Left cardiac atrium (tissue), 4 donors: Measurements from ENCODE around the gene CUX1. TPM values are rescaled to one million over a fixed set of nuclear protein-coding genes. Genes with fewer than 3 reads are reported as not detected.

ENCODE experiments used
- ATAC-seq, 2 donors: fragments of 200-7000 bp; cut with Tn5 transposase; one replicate each; pipeline ENCODE4 v1.9.1; 2020; ENCODE audit warnings: mild to moderate bottlenecking in 2 of 2, moderate library complexity in 2 of 2
- DNase-seq: peaks from one replicate; pipeline ENCODE4 v3.0.0-alpha.2; 2020
- intact Hi-C, 2 donors: fragments of 100-400 bp; cut with DNase I; formaldehyde crosslinking; loops; one replicate each; pipeline versions ENCODE4 v1.14.1 to v1.15.1; 2022 to 2023
- total RNA-seq, 2 donors: library from RNA; stranded (reverse); fragmentation: NEBNext Ultra II Directional; extraction: Animal tissue kit (Norgen Biotek cat#: 25700); gene quantifications; one replicate each; pipeline ENCODE4 v1.2.1, GENCODE V29; 2021
- donor health status: DM: no; HTN: yes; CAD: no.
- donor health status: DM: no; HTN: yes; CAD: no; lungs with severe emphysema.
- donor health status: DM: yes; HTN: yes; CAD: no.
- donor health status: Dilated cardiomyopathy.

The CUX1 gene
- total RNA-seq, 2 donors from 2014 or later, result 81.6 to 108 TPM

DNA sequence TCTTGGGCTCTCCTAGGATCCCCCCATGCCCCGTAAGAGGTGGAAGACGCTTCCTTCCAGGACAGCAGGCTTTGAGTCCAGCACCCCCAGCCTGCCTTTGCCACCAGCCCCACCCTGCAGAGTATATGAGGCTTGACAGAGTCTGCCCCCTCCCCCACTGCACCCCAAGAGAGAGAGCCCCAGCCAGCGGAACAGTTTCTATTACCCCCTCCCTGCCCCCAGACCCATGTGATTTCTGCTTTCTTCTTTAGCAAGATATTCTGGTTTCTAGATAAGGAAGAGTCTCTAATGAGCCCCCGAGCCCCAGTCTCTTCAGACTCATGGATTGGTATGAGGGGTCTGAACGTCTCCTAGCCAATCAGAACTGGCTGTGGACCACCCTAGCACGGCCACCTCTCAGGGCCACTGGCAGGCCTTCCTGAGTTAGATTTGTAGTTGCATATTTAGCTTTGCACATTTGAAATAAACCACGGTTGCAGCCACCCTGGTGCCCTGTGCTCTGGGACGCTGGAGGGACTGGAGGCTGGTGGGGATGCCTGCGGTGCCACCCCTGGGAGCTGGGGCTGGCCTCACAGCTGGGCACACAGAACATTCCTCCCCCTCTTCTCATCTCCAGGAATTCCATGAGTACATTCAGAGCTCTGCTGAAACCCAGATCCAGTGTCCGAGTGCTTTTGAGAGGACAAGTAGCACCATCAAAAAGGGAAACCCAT lies 466.2 kb downstream of the CUX1 start:
- intact Hi-C loops, result loop anchor here in 1 of 2 donors (5.0 kb wide), 1 partner anchor 109 kb away; no protein-coding TSS in a partner anchor

GRCh38 chr7:102284399-102284798 lies 467.0 kb downstream of the CUX1 start:
- DNase-seq (no peak), ATAC-seq (no peak)
- intact Hi-C loops, result loop anchor here in 1 of 2 donors (5.0 kb wide), 1 partner anchor 108 kb away; no protein-coding TSS in a partner anchor

More for the DNA sequence above, 466.2 kb downstream of the CUX1 start:
- DNase-seq, result no peak
- no peak for ATAC-seq

GRCh38 chr7:102284891-102285539 lies 467.6 kb downstream of the CUX1 start:
- intact Hi-C loops, result loop anchor here in 1 of 2 donors (5.0 kb wide), 1 partner anchor 107 kb away; no protein-coding TSS in a partner anchor
- ATAC-seq, result no peak

DNA sequence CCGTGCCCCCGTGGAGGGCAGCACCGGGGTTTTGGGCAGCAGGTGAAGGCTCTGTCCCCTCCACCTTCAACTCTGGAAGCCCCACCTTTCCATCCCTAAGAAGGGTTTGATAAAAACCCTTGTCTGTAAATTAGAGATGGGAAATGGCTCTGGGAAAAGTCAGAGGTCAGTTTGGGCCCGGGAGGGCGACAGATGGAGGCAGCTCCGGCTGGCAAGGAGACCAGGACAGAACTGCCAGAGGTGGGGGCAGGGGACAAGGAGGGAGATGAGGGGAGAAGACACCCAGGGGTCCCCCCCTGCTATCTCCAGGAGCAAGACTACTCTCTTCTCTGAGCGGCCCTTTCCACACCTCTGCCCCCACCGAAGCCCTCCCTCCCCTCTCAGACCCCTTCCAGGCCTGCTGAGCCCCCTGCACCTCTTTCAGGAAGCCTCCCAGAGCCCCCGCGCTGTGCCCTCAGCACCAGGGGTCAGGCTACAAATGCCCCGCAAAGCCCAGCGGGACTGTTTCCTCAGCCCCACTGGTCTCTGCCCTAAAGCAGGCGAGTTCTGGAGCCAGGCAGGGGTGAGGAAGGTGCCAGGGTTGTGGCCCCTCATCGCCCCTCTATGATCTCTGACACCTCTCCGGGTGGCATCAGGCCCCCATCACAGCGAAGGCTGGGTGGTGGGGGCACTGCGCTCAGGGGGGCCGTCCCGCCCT lies 468.3 kb downstream of the CUX1 start:
- no peak for DNase-seq
- peak in 1 of 2 donors; percentile 1 for ATAC-seq
- intact Hi-C loops, result no loop called here

More at GRCh38 chr7:102284891-102285539, 467.6 kb downstream of the CUX1 start:
- DNase-seq, result peak; percentile 67

DNA sequence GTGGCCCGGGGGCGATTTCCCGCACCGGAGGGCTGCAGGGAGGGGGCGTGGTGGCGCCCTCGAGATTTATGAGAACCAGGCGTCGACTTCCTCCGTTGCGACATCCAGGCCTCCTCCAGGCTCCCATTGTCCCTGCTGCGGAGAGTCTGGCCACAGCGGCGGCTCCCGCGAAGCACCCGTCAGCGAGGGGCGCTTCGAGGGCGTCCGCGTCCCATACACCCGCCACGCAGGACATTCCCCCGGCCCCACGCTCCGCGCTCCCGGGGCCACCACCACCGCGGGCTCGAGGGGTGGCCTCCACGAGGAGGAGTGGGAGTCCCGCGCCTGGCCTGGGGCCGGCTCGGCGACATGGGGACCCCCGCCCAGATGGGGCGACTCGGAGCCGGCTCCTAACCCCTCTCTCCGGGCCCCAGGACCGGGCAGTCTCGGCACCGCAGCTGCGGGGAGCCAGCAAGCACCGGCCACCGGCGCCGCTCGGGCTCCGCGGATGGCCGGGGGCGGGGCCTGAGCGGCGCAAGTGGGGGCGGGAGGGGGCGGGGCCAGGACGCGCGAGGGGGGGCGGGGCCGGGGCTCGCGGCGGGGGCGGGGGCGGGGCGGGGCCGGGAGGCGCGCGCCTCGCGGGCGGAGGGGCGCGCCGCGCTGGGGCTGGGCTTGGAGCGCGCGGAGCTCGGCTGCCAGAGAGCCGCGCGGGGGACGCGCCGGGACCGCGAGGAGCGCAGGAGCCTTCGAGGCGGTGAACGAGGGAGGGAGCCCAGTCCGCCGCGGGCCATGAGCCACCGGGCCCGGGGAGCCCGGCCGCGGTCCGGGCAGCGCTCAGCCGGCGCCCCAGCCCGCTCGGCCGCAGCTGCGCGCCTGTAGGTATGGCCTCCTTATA lies 469.0 kb downstream of the CUX1 start, which contains the start of gene SH2B2:
TSS of gene SH2B2 (plus strand) at position 632 of the 874 bp plus-strand sequence. CDS start 13,683 bp downstream, outside the sequence.
- peak; percentile 67 to 75 for ATAC-seq
- intact Hi-C loops, result no loop called here
- DNase-seq, result peak; percentile 89

GRCh38 chr7:102287111-102287980 lies 469.9 kb downstream of the CUX1 start:
- DNase-seq (peak; percentile 55), ATAC-seq (peak; percentile 58 to 65)
- intact Hi-C loops, result no loop called here

DNA sequence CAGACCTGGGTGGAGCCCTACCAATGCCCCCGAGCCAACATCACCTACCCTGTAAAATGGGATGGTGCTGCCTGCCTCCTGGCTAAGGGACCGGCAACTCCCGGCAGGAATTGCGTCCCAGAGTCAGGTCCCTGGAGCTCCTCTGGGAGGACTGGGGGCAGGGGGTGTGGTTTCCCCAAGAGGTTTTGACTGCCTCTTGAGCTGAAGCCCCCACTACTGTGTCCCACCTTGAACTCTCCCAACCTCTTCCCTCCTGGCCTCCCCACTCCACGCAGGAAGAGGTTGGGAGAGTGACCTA lies 470.5 kb downstream of the CUX1 start:
- ATAC-seq (no peak), DNase-seq (no peak)
- intact Hi-C loops, result no loop called here

- no peak for ATAC-seq
- intact Hi-C loops, result no loop called here
- DNase-seq, result no peak
These were observed 471.0 kb downstream of the CUX1 start for GRCh38 chr7:102288285-102288930.

GRCh38 chr7:102289057-102289456 lies 471.6 kb downstream of the CUX1 start:
- intact Hi-C loops, result no loop called here
- DNase-seq, result no peak
- ATAC-seq, result no peak

GRCh38 chr7:102291056-102291915 lies 473.9 kb downstream of the CUX1 start:
- ATAC-seq (no peak), DNase-seq (no peak)
- intact Hi-C loops, result no loop called here

DNA sequence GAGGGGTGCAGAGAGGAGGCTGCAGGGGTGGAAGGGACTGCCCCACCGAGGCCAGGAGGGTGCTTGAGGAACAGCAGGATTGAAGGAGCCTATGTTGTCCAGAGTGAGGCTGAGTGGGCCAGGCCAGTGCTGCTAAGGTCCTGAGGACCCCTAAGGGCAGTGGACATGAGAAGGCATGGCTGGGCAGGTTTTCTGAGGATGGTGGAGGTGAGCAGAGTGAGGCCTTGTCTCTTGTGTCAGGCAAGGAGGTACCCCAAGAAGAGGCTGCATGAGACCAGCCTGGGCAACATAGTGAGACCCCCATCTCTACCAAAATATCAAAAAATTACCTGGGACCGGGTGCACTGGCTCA lies 474.5 kb downstream of the CUX1 start:
- DNase-seq (no peak), ATAC-seq (no peak)
- intact Hi-C loops, result no loop called here

DNA sequence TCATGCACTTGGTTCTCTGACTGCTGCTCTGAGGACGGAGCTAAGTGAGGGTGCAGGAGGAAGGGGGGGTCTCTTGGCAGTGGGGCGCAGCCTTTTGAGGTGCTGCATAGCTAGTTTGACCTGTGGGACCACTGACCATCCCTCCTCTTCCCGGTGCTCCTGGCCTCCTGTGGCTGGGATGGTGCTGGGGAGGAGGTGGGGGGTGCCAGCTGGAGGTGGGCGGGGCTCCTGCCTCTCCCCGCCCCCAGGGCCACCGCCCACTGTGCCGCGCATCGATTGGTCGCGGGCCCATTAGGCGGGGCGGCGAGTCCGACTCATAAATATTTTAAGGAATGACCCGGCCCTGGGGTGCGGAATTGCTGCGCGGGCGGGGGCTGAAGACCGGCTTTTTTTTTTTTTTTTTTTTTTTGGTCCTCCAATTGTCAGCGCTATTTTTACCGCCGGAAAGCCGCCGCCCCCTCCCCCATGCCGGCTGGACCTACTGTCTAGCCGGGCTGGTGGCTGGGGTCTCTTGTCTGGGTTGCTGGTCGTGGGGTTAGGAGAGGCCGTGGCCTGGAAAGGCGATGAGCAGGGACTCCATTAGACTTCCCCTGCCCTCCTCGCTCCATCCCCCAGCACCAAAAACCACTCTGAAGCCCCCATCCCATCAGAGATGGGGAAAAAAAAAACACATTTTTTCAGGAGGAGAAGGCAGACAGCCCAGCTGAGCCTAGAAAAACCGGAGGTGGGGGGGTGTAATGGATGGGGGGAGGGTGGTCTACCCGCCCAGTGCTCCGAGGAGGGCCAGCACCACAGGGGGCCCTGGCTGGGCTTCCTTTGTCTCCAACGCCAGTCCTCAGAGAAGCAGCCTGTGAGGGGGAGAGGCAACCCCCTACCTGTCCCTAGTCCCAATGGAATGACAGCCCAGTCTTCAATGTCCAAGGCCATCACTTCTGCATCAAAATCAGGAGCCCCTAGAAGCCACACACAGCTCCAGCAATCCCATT lies 475.7 kb downstream of the CUX1 start:
- no peak for ATAC-seq
- intact Hi-C loops, result no loop called here
- DNase-seq, result no peak

DNA sequence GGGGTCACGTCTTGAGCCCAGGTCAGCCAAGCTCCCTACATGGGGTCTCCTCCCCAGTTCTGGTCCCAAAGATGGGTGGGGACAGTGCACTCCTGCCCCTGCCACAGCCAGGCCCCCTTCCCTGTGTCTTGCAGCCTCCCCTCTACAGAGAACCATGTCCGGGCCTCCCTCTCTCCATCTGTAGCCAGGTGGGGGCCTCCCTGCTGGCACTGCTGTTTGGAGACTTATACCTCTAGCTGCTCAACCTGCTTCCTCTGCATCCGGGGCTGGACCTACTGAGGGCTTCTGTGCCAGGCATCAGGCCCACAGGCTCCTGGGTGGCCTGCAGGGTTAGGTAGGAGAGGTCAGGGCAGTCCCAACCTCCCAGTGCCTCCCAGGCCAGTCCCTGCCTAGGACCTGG lies 477.2 kb downstream of the CUX1 start:
- intact Hi-C loops, result no loop called here
- no peak for ATAC-seq
- DNase-seq, result no peak

DNA sequence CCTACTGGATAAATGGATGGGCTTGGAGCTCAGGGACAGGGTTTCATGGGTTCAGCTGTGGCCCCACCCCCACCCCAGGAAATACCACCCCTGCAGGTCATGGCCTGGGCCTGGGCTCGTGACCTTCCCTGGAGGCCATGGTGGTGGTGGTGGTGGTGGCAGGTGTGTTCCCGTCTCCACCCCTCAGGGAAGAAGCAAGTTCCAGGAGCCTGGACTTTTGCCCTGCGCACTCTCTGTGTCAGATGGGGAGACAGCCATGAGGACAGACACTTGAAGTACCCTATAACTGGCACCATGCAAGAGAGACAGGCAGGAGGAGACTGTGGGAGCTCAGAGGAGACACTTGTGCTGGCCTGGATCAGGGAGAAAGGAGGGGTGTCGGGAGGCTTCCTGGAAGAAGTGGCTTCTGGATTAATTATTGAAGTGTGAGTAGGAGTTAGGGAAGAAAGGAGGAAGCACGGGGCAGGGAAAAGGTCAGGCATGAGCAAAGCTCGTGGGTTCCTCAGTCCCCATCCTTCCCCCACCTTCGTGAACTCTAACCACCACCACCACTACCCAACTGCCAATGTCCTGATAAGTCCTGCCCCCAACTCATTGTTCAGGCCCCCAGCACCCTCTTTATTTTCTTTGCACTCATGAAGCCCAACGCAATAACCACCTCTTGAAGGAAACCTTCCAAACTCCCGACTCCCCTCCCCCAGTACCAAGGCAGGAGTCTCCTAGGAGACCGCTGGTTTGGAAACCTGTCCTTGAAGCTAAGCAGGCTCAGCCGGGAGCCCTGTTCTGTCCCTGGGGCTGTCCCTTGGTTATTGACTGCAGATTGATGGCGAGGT lies 478.1 kb downstream of the CUX1 start:
- ATAC-seq (no peak), DNase-seq (no peak)
- intact Hi-C loops, result no loop called here

DNA sequence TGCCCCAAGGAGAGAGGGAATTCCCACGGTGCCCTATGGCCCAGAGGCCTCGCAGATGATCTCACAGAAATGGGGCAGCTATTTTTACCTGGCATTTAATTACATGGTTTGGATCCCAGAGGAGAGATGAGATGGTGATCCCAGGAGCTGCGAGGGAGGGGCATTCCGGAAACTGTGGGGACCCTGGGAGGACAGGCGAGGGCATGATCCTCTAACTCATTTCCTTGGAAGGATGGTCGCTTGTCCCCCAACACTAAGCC lies 478.7 kb downstream of the CUX1 start:
- no peak for DNase-seq
- ATAC-seq, result no peak
- intact Hi-C loops, result no loop called here
